ENCODE measurements around the gene KLHL22.

The KLHL22 gene

GRCh38 chr22:20446383-20446970 is 49.1 kb downstream of the KLHL22 start:
- no peak for DNase-seq (ENCODE audit: low spot score)

GRCh38 chr22:20444325-20444724 is 51.3 kb downstream of the KLHL22 start:
- no peak for DNase-seq (ENCODE audit: low spot score)

- DNase-seq (ENCODE audit: low spot score), result no peak
Observed at GRCh38 chr22:20442485-20443284, 52.9 kb downstream of the KLHL22 start.

GRCh38 chr22:20441631-20442484 is 53.7 kb downstream of the KLHL22 start:
- no peak for DNase-seq (ENCODE audit: low spot score)

GRCh38 chr22:20440637-20441591 is 54.7 kb downstream of the KLHL22 start:
- DNase-seq (ENCODE audit: low spot score), result no peak

GRCh38 chr22:20439928-20440575 is 55.5 kb downstream of the KLHL22 start:
- DNase-seq (ENCODE audit: low spot score), result no peak

GRCh38 chr22:20439556-20439927 is 56.1 kb downstream of the KLHL22 start:
- no peak for DNase-seq (ENCODE audit: low spot score)

- no peak for DNase-seq (ENCODE audit: low spot score)
Observed at GRCh38 chr22:20438678-20439492, 56.7 kb downstream of the KLHL22 start.

- DNase-seq (ENCODE audit: low spot score), result no peak
Observed at GRCh38 chr22:20438427-20438677, 57.2 kb downstream of the KLHL22 start.

GRCh38 chr22:20437613-20438426 is 57.8 kb downstream of the KLHL22 start, which contains the start of gene SCARF2:
TSS of gene SCARF2 (minus strand) at chr22:20437825. CDS start at chr22:20437754, 71 bp downstream.
- DNase-seq (ENCODE audit: low spot score), result no peak

GRCh38 chr22:20436768-20437612 is 58.6 kb downstream of the KLHL22 start:
- DNase-seq (ENCODE audit: low spot score), result no peak

GRCh38 chr22:20436307-20436767 is 59.3 kb downstream of the KLHL22 start:
- no peak for DNase-seq (ENCODE audit: low spot score)

GRCh38 chr22:20435436-20436306 is 59.9 kb downstream of the KLHL22 start:
- DNase-seq (ENCODE audit: low spot score), result no peak

GRCh38 chr22:20434773-20435172 is 60.8 kb downstream of the KLHL22 start:
- DNase-seq (ENCODE audit: low spot score), result no peak

GRCh38 chr22:20434264-20434751 is 61.3 kb downstream of the KLHL22 start:
- no peak for DNase-seq (ENCODE audit: low spot score)

GRCh38 chr22:20433686-20434241 is 61.8 kb downstream of the KLHL22 start:
- DNase-seq (ENCODE audit: low spot score), result no peak

GRCh38 chr22:20433191-20433590 is 62.4 kb downstream of the KLHL22 start:
- DNase-seq (ENCODE audit: low spot score), result no peak

Measured in germinal center (tissue), 1 donor.